Measurements from ENCODE around the gene SGTA.

DNA sequence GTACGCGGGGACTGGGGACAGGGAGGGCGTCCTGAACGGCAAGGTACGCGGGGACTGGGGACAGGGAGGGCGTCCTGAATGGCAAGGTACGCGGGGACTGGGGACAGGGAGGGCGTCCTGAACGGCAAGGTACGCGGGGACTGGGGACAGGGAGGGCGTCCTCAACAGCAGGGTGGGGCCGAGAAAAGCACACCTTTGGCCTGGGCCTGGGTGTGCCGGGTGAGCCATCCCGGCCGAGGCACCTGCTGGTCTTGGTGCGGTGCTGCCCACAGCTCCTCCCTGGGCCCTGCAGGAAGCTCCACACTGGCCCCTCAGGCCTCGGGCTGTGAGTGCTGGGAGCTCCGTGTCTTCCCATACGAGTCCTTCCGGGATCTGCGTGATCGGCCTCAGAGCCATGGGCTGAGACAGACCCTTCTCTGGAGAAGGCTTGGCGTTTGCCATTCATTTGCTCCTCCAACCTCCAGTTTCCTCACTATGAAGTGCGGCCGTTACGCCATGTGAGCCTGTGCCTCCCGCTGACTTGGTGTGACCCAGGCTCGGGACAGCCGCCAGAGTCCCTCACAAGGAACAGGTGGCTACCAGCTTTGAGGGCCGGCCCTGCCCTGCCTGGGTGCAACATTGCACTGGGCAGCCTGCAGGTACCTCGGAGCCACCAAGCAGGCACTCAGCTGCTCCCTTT, 28.8 kb upstream of the SGTA start:
- TF ChIP-seq CTCF (IDR thresholded peaks at IDR 0.05; ENCODE audit: insufficient read depth, low read length) (no peak), POLR2AphosphoS5 (IDR thresholded peaks at IDR 0.05; ENCODE audit: low read depth) (peak; percentile 7; the same call in 1 of the 2 replicates)
